ENCODE data around the gene LYSMD3.

GRCh38 chr5:90565491-90565890 is 36.1 kb upstream of the LYSMD3 start:
- TF ChIP-seq RAD21 (IDR thresholded peaks at IDR 0.05; ENCODE audit: insufficient read depth, low read depth, low read length) (no peak), CTCF (IDR thresholded peaks at IDR 0.05 in 2 of 3, conservative IDR thresholded peaks at IDR 0.05 in 1 of 3; ENCODE audit: control insufficient read depth in 2 of 3, extremely low read depth in 1 of 3, insufficient read depth in 1 of 3, low read depth in 3 of 3, low read length in 3 of 3) (no peak), BACH1 (IDR thresholded peaks at IDR 0.05; ENCODE audit: borderline replicate concordance) (no peak), CHD4 (IDR thresholded peaks at IDR 0.05) (no peak)
- TF ChIP-seq, protein P1, sequence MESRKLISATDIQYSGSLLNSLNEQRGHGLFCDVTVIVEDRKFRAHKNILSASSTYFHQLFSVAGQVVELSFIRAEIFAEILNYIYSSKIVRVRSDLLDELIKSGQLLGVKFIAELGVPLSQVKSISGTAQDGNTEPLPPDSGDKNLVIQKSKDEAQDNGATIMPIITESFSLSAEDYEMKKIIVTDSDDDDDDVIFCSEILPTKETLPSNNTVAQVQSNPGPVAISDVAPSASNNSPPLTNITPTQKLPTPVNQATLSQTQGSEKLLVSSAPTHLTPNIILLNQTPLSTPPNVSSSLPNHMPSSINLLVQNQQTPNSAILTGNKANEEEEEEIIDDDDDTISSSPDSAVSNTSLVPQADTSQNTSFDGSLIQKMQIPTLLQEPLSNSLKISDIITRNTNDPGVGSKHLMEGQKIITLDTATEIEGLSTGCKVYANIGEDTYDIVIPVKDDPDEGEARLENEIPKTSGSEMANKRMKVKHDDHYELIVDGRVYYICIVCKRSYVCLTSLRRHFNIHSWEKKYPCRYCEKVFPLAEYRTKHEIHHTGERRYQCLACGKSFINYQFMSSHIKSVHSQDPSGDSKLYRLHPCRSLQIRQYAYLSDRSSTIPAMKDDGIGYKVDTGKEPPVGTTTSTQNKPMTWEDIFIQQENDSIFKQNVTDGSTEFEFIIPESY (IDR thresholded peaks at IDR 0.05), result no peak
